HEK293 (cell line): ENCODE data around the gene VPS26C.

Experiments used
- MZF1 ChIP-seq: fragments of 450-650 bp; formaldehyde crosslinking; IDR thresholded peaks from 2 replicates; pipeline ENCODE4 v1.5.1; 2017; ENCODE audit warnings: missing biosample characterization, missing genetic modification characterization, borderline replicate concordance
- ZFP3 ChIP-seq: fragments of 450-650 bp; formaldehyde crosslinking; IDR thresholded peaks from 2 replicates; pipeline ENCODE4 v1.5.1; 2016; ENCODE audit warnings: low read depth, missing biosample characterization, missing genetic modification characterization
- ZNF274 ChIP-seq, 2 experiments: fragments of 200-500 bp in 1 of 2; fragments of 450-650 bp in 1 of 2; sonication (Bioruptor generic) in 1 of 2; formaldehyde crosslinking in 1 of 2; IDR thresholded peaks; 2 replicates each; pipeline versions ENCODE4 v1.5.1 to v1.6.1; 2014 to 2016; ENCODE audit warnings: borderline replicate concordance in 1 of 2, inconsistent platforms in 1 of 2, low read length in 1 of 2, missing biosample characterization in 1 of 2, missing genetic modification characterization in 1 of 2
- ZNF423 ChIP-seq: fragments of 450-650 bp; formaldehyde crosslinking; IDR thresholded peaks from 2 replicates; pipeline ENCODE4 v1.5.1; 2016; ENCODE audit warnings: missing biosample characterization, missing genetic modification characterization
- ZNF530 ChIP-seq: fragments of 450-650 bp; formaldehyde crosslinking; IDR thresholded peaks from 2 replicates; pipeline ENCODE4 v1.5.1; 2016; ENCODE audit warnings: low read depth, missing biosample characterization, missing genetic modification characterization
- ZNF555 ChIP-seq: fragments of 450-650 bp; formaldehyde crosslinking; conservative IDR thresholded peaks from 2 replicates; pipeline ENCODE4 v1.5.1; 2017; ENCODE audit warnings: missing biosample characterization, mild to moderate bottlenecking, missing genetic modification characterization, inconsistent platforms
- TF ChIP-seq, protein P1 (sequence below): fragments of 450-650 bp; formaldehyde crosslinking; IDR thresholded peaks from 2 replicates; pipeline ENCODE4 v1.5.1; 2016; ENCODE audit warnings: missing biosample characterization, missing genetic modification characterization
- TF ChIP-seq, protein P2 (sequence below): fragments of 450-650 bp; IDR thresholded peaks from 2 replicates; pipeline ENCODE4 v1.5.1; 2018; ENCODE audit warnings: missing biosample characterization, missing genetic modification characterization
- TF ChIP-seq, protein P3 (sequence below): fragments of 450-650 bp; formaldehyde crosslinking; IDR thresholded peaks from 2 replicates; pipeline ENCODE4 v1.5.1; 2016; ENCODE audit warnings: missing biosample characterization, missing genetic modification characterization
- TF ChIP-seq, protein P4 (sequence below): sonication (generic); formaldehyde crosslinking; IDR thresholded peaks from 2 replicates; pipeline ENCODE4 v1.8.1; 2022; ENCODE audit warnings: mild to moderate bottlenecking, moderate library complexity, missing genetic modification reagents
- TF ChIP-seq, protein P5 (sequence below): fragments of 450-650 bp; formaldehyde crosslinking; IDR thresholded peaks from 2 replicates; pipeline ENCODE4 v1.5.1; 2016; ENCODE audit warnings: missing biosample characterization, missing genetic modification characterization, borderline replicate concordance
- TF ChIP-seq, protein P6 (sequence below): fragments of 450-650 bp; formaldehyde crosslinking; IDR thresholded peaks from 2 replicates; pipeline ENCODE4 v1.5.1; 2016; ENCODE audit warnings: missing biosample characterization, missing genetic modification characterization, low read depth

DNA sequence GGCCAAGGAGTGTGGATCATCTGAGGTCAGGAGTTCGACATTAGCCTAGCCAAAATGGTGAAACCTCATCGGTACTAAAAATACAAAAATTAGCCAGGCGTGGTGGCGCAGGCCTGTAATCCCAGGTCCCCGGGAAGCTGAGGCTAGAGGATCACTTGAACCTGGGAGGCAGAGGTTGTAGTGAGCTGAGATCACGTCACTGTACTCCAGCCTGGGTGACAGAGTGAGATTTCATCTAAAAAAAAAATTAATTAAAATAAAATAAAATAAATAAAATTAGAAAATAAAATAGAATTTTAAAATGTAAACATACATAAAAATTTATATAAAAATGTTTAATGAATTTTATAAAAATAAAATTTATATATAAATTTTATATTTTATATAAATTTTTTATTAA is 5.8 kb upstream of the VPS26C start:
- TF ChIP-seq ZNF555 (tag by site-specific recombination) (no peak), ZNF274 (IDR thresholded peaks at IDR 0.05; ENCODE audit: low read length) (no peak), ZNF274 (tag by site-specific recombination; IDR thresholded peaks at IDR 0.05; ENCODE audit: borderline replicate concordance) (no peak), MZF1 (tag by site-specific recombination) (no peak), ZNF530 (no peak), ZNF423 (no peak), ZFP3 (tag by site-specific recombination) (no peak)
- TF ChIP-seq, protein P1, sequence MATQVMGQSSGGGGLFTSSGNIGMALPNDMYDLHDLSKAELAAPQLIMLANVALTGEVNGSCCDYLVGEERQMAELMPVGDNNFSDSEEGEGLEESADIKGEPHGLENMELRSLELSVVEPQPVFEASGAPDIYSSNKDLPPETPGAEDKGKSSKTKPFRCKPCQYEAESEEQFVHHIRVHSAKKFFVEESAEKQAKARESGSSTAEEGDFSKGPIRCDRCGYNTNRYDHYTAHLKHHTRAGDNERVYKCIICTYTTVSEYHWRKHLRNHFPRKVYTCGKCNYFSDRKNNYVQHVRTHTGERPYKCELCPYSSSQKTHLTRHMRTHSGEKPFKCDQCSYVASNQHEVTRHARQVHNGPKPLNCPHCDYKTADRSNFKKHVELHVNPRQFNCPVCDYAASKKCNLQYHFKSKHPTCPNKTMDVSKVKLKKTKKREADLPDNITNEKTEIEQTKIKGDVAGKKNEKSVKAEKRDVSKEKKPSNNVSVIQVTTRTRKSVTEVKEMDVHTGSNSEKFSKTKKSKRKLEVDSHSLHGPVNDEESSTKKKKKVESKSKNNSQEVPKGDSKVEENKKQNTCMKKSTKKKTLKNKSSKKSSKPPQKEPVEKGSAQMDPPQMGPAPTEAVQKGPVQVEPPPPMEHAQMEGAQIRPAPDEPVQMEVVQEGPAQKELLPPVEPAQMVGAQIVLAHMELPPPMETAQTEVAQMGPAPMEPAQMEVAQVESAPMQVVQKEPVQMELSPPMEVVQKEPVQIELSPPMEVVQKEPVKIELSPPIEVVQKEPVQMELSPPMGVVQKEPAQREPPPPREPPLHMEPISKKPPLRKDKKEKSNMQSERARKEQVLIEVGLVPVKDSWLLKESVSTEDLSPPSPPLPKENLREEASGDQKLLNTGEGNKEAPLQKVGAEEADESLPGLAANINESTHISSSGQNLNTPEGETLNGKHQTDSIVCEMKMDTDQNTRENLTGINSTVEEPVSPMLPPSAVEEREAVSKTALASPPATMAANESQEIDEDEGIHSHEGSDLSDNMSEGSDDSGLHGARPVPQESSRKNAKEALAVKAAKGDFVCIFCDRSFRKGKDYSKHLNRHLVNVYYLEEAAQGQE, result no peak
- TF ChIP-seq, protein P2, sequence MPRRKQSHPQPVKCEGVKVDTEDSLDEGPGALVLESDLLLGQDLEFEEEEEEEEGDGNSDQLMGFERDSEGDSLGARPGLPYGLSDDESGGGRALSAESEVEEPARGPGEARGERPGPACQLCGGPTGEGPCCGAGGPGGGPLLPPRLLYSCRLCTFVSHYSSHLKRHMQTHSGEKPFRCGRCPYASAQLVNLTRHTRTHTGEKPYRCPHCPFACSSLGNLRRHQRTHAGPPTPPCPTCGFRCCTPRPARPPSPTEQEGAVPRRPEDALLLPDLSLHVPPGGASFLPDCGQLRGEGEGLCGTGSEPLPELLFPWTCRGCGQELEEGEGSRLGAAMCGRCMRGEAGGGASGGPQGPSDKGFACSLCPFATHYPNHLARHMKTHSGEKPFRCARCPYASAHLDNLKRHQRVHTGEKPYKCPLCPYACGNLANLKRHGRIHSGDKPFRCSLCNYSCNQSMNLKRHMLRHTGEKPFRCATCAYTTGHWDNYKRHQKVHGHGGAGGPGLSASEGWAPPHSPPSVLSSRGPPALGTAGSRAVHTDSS (tag by site-specific recombination), result no peak
- TF ChIP-seq, protein P3, sequence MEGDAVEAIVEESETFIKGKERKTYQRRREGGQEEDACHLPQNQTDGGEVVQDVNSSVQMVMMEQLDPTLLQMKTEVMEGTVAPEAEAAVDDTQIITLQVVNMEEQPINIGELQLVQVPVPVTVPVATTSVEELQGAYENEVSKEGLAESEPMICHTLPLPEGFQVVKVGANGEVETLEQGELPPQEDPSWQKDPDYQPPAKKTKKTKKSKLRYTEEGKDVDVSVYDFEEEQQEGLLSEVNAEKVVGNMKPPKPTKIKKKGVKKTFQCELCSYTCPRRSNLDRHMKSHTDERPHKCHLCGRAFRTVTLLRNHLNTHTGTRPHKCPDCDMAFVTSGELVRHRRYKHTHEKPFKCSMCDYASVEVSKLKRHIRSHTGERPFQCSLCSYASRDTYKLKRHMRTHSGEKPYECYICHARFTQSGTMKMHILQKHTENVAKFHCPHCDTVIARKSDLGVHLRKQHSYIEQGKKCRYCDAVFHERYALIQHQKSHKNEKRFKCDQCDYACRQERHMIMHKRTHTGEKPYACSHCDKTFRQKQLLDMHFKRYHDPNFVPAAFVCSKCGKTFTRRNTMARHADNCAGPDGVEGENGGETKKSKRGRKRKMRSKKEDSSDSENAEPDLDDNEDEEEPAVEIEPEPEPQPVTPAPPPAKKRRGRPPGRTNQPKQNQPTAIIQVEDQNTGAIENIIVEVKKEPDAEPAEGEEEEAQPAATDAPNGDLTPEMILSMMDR, result no peak
- TF ChIP-seq, protein P4, sequence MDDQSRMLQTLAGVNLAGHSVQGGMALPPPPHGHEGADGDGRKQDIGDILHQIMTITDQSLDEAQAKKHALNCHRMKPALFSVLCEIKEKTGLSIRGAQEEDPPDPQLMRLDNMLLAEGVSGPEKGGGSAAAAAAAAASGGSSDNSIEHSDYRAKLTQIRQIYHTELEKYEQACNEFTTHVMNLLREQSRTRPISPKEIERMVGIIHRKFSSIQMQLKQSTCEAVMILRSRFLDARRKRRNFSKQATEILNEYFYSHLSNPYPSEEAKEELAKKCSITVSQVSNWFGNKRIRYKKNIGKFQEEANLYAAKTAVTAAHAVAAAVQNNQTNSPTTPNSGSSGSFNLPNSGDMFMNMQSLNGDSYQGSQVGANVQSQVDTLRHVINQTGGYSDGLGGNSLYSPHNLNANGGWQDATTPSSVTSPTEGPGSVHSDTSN (CRISPR knock-in tag), result no peak
- TF ChIP-seq, protein P5, sequence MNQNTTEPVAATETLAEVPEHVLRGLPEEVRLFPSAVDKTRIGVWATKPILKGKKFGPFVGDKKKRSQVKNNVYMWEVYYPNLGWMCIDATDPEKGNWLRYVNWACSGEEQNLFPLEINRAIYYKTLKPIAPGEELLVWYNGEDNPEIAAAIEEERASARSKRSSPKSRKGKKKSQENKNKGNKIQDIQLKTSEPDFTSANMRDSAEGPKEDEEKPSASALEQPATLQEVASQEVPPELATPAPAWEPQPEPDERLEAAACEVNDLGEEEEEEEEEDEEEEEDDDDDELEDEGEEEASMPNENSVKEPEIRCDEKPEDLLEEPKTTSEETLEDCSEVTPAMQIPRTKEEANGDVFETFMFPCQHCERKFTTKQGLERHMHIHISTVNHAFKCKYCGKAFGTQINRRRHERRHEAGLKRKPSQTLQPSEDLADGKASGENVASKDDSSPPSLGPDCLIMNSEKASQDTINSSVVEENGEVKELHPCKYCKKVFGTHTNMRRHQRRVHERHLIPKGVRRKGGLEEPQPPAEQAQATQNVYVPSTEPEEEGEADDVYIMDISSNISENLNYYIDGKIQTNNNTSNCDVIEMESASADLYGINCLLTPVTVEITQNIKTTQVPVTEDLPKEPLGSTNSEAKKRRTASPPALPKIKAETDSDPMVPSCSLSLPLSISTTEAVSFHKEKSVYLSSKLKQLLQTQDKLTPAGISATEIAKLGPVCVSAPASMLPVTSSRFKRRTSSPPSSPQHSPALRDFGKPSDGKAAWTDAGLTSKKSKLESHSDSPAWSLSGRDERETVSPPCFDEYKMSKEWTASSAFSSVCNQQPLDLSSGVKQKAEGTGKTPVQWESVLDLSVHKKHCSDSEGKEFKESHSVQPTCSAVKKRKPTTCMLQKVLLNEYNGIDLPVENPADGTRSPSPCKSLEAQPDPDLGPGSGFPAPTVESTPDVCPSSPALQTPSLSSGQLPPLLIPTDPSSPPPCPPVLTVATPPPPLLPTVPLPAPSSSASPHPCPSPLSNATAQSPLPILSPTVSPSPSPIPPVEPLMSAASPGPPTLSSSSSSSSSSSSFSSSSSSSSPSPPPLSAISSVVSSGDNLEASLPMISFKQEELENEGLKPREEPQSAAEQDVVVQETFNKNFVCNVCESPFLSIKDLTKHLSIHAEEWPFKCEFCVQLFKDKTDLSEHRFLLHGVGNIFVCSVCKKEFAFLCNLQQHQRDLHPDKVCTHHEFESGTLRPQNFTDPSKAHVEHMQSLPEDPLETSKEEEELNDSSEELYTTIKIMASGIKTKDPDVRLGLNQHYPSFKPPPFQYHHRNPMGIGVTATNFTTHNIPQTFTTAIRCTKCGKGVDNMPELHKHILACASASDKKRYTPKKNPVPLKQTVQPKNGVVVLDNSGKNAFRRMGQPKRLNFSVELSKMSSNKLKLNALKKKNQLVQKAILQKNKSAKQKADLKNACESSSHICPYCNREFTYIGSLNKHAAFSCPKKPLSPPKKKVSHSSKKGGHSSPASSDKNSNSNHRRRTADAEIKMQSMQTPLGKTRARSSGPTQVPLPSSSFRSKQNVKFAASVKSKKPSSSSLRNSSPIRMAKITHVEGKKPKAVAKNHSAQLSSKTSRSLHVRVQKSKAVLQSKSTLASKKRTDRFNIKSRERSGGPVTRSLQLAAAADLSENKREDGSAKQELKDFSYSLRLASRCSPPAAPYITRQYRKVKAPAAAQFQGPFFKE (tag by site-specific recombination), result no peak
- TF ChIP-seq, protein P6, sequence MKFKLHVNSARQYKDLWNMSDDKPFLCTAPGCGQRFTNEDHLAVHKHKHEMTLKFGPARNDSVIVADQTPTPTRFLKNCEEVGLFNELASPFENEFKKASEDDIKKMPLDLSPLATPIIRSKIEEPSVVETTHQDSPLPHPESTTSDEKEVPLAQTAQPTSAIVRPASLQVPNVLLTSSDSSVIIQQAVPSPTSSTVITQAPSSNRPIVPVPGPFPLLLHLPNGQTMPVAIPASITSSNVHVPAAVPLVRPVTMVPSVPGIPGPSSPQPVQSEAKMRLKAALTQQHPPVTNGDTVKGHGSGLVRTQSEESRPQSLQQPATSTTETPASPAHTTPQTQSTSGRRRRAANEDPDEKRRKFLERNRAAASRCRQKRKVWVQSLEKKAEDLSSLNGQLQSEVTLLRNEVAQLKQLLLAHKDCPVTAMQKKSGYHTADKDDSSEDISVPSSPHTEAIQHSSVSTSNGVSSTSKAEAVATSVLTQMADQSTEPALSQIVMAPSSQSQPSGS (tag by site-specific recombination), result no peak
